Endothelial cell (in vitro differentiated cells): Measurements from ENCODE around the gene COX7B2. TPM values are rescaled to one million over a fixed set of nuclear protein-coding genes. Genes with fewer than 3 reads are reported as not detected.

Experiments
- DNase-seq: peaks from one replicate; pipeline ENCODE4 v3.0.0; 2021; ENCODE audit warnings: low spot score
- H3K27ac Mint-ChIP-seq: one replicate; pipeline ENCODE4 v1.8.0; 2021; ENCODE audit warnings: mixed read lengths, inconsistent platforms; ENCODE audit not compliant: unreplicated experiment
- H3K27me3 Mint-ChIP-seq: one replicate; pipeline ENCODE4 v1.8.0; 2021; ENCODE audit warnings: mild to moderate bottlenecking, moderate library complexity, mixed read lengths, inconsistent platforms; ENCODE audit not compliant: unreplicated experiment
- H3K36me3 Mint-ChIP-seq: one replicate; pipeline ENCODE4 v1.8.0; 2021; ENCODE audit warnings: mild to moderate bottlenecking, low read depth, mixed read lengths, inconsistent platforms; ENCODE audit not compliant: unreplicated experiment
- H3K4me1 Mint-ChIP-seq: one replicate; pipeline ENCODE4 v1.8.0; 2021; ENCODE audit warnings: mild to moderate bottlenecking, mixed read lengths, inconsistent platforms; ENCODE audit not compliant: unreplicated experiment
- H3K4me3 Mint-ChIP-seq: one replicate; pipeline ENCODE4 v1.8.0; 2021; ENCODE audit warnings: mild to moderate bottlenecking, mixed read lengths, inconsistent platforms; ENCODE audit not compliant: unreplicated experiment
- H3K9me3 Mint-ChIP-seq: one replicate; pipeline ENCODE4 v1.8.0; 2021; ENCODE audit warnings: mixed read lengths, inconsistent platforms; ENCODE audit not compliant: unreplicated experiment
- total RNA-seq: library from RNA; stranded (reverse); fragmentation: NEBNext Ultra II Directional; extraction: Animal tissue kit (Norgen Biotek cat#: 25700); gene quantifications from one replicate; pipeline ENCODE4 v1.2.1, GENCODE V29; 2021; ENCODE audit not compliant: unreplicated experiment
- TF ChIP-seq, protein P1 (sequence below): fragments of 200-600 bp; sonication (generic); IDR thresholded peaks from one replicate; pipeline ENCODE4 v1.5.0; 2021; ENCODE audit warnings: antibody characterized with exemption; ENCODE audit not compliant: unreplicated experiment

COX7B2 gene
- total RNA-seq, 1 donor from 2014 or later, result not detected

GRCh38 chr4:46765465-46765864 lies 143.6 kb downstream of the COX7B2 start:
- DNase-seq, result no peak
- H3K27me3 Mint-ChIP-seq, result no peaks in the 10 kb centered on the region
- peaks cover 9% of the 10 kb centered on the region for H3K9me3 Mint-ChIP-seq
- H3K4me3 Mint-ChIP-seq, result no peak overlapping the region
- peaks cover 4% of the 10 kb centered on the region for H3K36me3 Mint-ChIP-seq
- no peak overlapping the region for H3K27ac Mint-ChIP-seq
- TF ChIP-seq, protein P1, sequence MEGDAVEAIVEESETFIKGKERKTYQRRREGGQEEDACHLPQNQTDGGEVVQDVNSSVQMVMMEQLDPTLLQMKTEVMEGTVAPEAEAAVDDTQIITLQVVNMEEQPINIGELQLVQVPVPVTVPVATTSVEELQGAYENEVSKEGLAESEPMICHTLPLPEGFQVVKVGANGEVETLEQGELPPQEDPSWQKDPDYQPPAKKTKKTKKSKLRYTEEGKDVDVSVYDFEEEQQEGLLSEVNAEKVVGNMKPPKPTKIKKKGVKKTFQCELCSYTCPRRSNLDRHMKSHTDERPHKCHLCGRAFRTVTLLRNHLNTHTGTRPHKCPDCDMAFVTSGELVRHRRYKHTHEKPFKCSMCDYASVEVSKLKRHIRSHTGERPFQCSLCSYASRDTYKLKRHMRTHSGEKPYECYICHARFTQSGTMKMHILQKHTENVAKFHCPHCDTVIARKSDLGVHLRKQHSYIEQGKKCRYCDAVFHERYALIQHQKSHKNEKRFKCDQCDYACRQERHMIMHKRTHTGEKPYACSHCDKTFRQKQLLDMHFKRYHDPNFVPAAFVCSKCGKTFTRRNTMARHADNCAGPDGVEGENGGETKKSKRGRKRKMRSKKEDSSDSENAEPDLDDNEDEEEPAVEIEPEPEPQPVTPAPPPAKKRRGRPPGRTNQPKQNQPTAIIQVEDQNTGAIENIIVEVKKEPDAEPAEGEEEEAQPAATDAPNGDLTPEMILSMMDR, result no peak
- no peaks in the 10 kb centered on the region for H3K4me1 Mint-ChIP-seq

DNA sequence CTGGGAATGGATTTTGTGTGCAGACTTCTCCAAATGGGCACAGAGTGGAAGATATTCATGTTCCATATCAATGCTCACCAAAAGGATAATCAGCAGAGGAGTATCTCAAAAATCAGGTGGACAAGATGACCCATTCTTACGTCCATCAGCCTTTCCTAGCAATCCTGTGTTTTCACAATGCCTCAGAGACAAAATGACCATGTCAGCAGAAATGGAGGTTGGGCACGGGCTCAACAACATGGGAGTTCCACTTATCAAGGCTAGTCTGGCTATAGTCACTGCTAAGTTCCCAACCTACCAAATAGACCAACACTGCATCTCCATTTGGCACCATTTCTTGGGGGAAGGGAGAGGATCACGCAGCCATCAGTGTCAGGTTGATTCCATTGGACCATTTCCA lies 179.0 kb downstream of the COX7B2 start:
- Mint-ChIP-seq H3K4me3 (no peak overlapping the region), H3K9me3 (peaks cover 20% of the 10 kb centered on the region)
- TF ChIP-seq, protein P1, result no peak

DNA sequence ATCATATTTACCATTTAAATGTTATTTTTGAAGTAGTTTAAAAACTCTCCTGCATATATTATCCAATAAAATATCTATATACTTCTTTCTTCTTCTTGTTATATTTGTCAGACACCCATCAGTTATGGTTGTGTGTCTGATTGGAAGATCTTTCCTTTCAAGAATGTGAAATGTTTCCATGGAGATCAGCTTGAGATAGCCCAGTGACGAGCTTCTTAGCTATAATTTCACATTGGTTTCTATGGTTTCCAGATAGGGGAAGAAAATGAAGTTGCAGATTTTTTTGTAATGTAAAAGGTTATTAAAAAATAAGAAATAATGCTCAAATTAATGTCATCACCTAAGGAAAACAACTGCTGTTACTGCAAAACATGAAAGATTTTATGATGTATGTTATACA lies 189.0 kb downstream of the COX7B2 start:
- TF ChIP-seq, protein P1, result no peak
- Mint-ChIP-seq H3K9me3 (peaks cover 14% of the 10 kb centered on the region), H3K27ac (no peak overlapping the region), H3K4me1 (no peaks in the 10 kb centered on the region), H3K27me3 (no peaks in the 10 kb centered on the region), H3K4me3 (no peak overlapping the region), H3K36me3 (no peaks in the 10 kb centered on the region)
- no peak for DNase-seq

More for the DNA sequence above, 179.0 kb downstream of the COX7B2 start:
- no peak for DNase-seq
- no peak overlapping the region for H3K27ac Mint-ChIP-seq
- H3K27me3 Mint-ChIP-seq, result peaks cover 6% of the 10 kb centered on the region
- no peaks in the 10 kb centered on the region for H3K4me1 Mint-ChIP-seq
- H3K36me3 Mint-ChIP-seq, result no peaks in the 10 kb centered on the region

GRCh38 chr4:46717950-46718349 lies 191.1 kb downstream of the COX7B2 start:
- no peak overlapping the region for H3K4me3 Mint-ChIP-seq
- TF ChIP-seq, protein P1, result no peak
- no peaks in the 10 kb centered on the region for H3K36me3 Mint-ChIP-seq
- no peaks in the 10 kb centered on the region for H3K4me1 Mint-ChIP-seq
- no peak for DNase-seq
- H3K27ac Mint-ChIP-seq, result no peak overlapping the region
- H3K9me3 Mint-ChIP-seq, result peaks cover 9% of the 10 kb centered on the region
- no peaks in the 10 kb centered on the region for H3K27me3 Mint-ChIP-seq

DNA sequence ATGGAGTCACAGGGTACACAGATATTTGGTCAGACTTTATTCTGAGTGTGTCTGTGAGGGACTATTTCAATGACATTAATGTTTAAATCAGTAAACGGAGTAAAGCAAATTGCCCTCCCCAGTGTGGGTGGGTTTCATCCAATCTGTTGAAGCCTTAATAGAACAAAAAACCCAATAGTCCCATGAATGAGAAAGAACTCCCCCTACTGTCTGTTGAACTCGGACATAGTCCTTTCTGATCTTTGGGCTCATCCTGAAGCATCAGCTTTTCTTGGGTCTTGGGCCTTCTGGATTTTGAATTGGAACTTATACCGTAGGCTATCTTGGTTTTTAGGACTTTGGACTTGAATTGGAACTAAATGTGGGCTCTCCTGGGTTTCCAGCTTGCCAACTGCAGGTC lies 193.6 kb downstream of the COX7B2 start:
- H3K36me3 Mint-ChIP-seq, result no peaks in the 10 kb centered on the region
- peaks cover 14% of the 10 kb centered on the region for H3K9me3 Mint-ChIP-seq
- no peaks in the 10 kb centered on the region for H3K27me3 Mint-ChIP-seq
- no peaks in the 10 kb centered on the region for H3K4me1 Mint-ChIP-seq
- H3K4me3 Mint-ChIP-seq, result no peak overlapping the region
- TF ChIP-seq, protein P1, result no peak
- H3K27ac Mint-ChIP-seq, result no peak overlapping the region
- DNase-seq, result no peak
